Stimulated activated CD8-positive, alpha-beta memory T cell treated with anti-CD3 and anti-CD28 coated beads, Interleukin-15, amount 100 ng/mL, for 1 hour (primary cell): ENCODE measurements around the gene MYO10.

Source experiments
- DNase-seq: peaks from one replicate; pipeline ENCODE4 v3.0.0-alpha.2; 2020; ENCODE audit warnings: low read depth

MYO10 gene

DNA sequence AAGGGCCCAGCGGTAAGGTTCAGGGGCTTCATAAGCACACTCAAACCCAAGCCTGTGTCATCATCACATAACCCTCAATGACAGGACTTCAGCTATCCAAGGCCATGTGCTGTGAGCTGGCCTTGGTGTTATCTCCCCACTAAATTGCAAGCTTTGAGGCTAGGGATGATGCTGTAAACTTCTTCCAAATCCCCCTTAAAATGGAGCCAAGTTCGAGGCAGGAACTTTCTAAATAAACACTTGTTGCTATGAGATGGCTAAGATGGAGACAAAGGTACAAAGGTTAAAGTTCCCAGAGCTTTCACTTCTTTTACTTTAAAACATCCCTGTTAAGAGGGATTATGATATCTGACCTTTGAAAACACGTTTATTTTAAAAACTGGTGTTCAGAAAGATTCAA is 123.6 kb downstream of the MYO10 start:
- DNase-seq: no peak

DNA sequence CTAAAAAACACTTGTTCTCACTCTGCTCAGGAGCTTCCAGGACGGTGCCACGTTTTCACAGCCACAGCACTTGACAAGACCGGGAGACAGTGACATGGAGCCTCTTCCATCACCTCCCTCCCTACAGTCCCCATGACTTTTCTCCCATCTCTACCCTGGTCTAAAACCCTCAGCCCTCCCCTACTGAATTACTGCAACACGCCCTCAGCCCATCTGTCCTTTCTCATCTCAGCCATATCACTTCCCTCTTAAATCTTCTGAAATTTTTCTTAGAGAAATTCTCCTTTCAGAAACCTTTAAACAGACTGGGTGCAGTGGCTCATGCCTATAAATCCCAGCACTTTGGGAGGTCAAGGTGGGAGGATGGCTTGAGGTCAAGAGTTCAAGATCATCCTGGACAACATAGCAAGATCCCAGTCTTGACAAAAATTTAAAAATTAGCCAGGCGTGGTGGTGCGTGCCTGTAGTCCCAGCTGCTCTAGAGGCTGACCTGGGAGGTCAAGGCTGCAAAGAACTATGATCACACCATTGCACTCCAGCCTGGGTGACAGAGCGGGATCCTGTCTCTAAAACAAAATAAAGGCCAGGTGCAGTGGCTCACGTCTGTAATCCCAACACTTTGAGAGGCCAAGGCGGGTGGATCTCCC is 125.8 kb downstream of the MYO10 start:
- DNase-seq: no peak

DNA sequence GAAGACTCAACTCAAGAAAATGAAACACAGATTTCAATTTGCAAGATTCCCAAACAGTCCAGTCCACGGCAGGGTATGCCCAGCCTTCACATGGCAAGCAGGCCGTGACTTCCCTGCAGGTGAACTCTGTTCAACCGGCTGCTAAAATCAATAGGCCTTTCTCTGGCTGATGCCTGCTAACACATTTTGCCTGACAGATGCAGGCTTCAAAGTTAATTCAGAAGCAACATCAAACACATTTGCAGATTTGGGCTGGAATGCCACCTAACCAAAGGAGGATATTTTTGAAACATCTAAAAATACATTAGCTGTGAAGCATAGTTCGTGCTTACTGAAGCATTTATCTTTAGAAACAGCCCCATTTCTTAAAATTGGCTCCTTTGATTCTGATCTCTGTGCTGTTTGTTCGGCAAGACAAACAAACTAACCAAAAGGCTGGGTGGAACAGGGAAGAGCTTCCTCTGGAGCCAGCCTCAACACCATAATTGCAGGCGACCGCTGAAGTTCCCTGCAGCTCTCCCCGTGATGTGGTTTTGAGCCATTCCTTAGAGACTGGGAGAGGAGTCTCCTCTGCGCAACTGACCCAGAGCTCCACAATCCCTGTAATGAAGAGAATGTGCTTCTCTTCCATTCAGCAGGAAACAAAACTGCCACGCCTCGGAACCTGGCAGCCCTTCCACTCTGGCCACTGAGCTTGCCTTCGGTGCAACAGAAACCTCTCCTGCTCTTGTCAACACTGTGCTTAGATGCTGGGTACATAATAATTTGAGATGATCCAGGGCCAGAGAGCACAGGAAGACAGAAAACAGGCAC is 126.5 kb downstream of the MYO10 start:
- no peak for DNase-seq

DNA sequence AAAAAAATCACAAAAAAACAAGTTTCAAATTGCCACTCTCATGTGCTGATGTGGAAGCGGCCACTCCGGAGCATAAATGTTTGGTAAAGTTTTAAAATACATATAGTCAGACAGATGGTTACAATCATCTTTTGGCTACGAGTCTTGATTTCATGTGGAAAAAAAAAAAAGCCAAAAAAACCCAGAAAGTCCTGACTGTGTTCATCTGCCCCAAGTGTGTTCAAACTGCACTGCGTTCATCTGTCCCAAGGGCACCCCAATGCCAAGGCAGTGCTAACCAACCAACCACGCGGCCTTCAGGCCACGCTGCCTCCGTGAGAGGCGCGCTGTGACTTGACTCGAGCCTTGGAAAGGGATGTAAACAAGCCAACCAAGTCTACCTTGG is 127.1 kb downstream of the MYO10 start:
- DNase-seq: no peak

DNA sequence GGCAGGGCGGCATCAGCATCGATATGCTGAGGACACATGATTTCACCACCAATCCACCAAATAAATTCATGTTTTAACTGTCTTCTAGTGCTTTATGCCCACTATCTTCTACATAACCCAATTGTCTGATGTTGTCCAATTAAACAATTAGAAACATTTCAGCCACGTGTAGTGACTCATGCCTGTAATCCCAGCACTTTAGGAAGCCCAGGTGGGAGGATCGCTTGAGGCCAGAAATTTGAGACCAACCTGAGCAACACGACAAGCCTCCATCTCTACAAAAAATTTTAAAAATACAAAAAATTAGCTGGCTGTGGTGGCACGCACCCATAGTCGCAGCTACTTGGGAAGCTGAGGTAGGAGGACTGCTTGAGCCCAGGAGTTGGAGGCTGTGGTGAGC is 128.1 kb downstream of the MYO10 start:
- DNase-seq: no peak

DNA sequence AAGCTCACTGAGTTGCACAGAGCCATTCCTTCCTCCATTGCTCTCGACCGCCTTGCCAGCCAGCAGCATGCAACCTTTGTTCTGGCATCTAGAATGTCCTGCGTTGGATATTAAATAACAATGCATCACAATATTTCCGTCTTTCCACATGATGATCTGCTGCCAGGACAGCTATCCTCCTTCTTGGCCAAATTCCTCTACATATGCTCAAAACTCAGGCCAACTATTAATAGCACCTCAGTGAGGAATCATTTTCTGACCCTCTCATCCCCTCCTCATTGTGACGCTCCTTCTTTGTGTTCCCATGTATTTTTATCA is 128.6 kb downstream of the MYO10 start:
- no peak for DNase-seq

DNA sequence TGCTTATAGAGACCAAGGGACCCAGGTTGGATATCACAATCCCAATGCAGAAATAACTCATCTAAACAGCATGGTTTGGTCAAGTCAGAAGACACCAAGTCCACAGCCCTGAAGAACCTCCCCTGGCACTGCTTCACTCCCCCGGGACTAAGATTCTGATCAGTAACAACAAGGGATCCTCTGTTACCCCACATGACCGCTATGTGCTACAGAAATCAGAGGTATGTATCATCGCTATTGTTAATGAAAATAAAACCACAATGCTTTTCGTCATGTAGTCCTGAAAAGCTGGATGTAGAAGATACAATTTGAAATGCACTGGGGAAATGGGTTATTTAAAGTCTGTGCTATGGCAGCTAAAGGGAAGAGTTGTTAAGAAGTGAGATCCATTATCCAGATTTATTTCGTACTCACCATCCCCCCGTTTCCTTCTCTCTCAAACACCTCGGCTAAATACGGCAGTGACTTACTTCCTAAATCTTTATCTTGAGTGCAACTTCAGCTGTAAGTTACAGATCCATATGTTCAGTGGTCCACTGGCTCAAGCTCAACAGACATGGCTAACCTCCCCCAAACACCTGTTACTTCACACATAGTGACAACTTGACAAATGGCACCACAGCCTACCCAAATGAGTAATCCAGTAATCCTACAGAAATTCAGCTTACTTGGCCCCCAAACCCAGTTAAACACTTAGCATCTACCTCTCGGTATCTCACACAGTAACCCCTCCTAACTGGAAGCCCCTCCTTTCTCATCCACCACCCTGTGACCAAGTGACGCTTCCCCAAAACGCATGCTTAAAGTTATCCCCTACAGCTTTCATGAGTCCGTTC is 129.2 kb downstream of the MYO10 start:
- DNase-seq: no peak

DNA sequence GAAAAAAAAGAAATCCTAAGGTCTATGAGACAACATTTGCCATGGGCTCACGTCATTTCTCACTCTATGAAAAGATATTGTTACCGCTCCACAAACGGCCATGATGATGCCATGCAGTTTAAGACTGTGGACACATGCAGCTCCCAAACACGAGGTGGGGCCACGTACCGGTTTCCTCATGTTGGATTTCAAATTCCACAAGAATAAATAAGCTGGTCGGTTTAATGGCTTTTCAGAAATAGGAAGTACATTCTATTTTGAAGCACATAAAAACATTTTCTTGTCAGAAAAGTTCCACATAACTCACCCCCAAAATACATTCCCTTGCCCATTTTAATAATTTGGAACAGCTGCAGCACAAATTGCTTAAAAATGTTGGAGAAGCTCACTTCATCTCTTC is 130.6 kb downstream of the MYO10 start:
- DNase-seq: no peak

DNA sequence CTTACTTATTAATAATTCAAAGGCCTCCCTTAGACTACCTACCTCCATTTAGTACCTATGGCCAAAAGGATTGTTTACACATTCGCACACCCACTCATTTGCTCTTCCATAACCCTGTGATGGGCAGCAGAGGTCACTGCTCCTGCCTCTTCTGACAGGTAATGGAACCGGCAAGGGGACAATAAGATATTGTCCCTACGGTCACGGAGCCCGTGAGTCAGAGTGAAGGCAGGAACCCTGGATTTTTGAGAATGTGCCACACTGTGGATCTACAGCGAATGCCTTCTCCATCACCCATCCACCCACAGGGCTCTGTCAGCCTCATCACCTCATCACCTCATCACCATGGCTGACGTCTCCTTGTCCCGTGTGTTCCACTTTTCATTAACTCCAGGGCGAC is 132.3 kb downstream of the MYO10 start:
- no peak for DNase-seq

DNA sequence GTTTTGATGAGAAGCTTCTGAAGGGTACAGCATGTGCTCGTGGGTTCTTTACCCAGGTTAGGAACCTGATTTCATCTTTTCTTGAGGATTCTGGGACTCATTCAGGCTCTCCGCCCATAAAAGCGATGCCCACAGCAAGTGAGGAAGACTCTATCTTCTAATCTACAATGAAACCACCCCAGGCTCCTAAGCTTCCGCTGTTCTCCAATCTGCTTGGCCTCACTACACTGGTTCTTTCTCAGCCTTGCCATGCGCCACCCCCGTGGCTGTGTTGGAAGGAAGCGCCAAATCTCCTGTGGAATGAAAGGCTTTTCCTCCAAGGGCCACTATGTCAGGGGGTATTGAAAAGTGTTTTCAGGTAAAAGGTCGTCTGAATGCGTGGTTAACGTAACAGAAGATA is 135.6 kb downstream of the MYO10 start:
- DNase-seq: no peak

DNA sequence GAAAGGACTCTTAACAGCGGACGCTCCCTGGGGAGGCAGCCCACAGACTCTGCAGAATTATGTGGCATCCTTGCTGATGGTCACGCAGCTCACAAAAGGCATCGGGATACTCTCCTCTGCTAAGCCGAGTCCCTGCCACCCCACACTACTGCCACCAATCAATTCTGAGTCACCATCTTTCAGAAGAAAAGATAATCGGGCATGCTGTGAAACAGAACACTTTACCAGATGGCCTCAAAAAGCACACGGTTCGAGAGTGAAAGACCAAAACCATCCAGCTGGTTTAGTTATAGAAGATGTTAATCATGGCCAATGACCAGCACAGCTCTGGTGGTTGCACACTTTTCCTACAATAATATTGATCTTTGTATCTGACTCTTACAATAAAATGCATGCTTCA is 136.3 kb downstream of the MYO10 start:
- no peak for DNase-seq

DNA sequence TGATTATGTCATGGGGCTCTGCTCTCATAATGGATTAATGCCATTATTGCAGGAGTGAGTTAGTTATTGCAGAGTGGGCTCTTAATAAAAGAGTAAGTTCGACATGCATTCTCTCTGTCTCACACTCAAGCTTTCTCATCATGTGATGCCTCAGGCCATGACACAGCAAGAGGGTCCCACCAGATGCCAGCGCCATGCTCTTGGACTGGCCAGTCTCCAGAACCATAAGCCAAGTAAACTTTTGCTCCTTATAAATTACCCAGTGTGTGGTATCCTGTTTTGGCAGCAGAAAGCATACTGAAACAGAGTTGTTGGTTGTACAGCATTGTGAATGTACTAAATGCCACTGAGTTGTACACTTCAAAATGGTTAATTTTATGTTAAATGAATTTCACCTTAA is 138.1 kb downstream of the MYO10 start:
- DNase-seq: no peak

DNA sequence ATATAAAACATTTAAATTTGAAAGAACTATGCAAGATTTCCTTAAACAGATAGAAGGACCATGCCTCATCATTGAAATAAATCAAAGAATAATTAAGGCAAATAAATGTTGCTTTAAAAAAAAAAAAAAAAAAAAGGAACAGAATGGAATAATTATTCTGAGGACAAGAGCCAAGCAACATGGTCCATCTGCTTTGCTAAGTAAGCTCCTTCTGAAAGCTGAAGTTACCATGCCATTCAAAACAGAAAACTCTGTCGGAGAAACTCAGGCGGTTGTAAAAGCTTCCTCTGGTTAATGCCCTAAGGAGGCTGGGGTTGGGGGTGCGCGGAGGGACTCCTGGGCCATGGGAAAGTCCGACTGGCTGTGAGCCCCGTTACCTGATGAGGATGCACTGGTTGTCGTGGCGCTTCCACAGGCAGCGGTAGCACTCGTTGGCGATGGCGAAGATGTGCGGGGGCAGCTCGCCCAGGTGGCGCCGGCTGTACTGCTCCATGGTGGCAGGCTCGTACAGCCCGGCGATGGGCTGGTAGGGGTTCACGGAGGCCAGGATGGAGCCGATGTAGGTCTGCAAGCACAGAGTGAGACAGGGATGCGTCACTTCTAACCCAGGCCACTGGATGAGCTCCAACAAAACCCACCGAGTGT is 141.7 kb downstream of the MYO10 start:
- no peak for DNase-seq

DNA sequence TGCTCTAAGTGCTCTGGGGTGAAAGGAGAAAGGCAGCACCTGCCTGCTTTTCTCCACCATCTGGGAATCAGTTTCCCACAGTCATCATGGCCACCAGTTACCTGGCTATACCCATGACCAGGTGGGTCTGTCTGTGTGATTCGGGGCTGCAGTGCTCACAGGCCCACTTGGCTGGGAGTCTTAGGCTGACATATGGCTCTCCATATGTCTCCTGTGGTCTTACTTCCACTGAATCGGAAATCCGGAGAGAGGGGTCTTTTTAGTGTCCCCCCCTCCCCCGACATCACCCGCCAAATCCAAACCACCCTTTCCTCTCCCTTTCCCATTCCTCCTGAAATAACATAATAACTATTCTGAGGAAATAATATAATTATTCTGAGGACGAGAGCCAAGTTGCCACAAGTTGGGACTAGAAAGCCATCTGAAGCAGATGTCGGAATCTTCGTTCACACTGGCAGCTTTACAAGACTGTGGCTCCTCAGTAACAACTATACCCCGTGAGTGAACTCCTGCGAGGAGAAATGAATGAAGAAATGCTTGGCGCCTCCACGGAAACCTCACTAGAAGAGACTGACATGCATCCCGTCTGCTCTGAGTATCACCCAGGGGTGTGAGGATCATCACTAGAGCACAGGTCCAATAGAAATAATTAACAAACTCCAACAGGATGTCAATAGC is 143.4 kb downstream of the MYO10 start:
- no peak for DNase-seq

DNA sequence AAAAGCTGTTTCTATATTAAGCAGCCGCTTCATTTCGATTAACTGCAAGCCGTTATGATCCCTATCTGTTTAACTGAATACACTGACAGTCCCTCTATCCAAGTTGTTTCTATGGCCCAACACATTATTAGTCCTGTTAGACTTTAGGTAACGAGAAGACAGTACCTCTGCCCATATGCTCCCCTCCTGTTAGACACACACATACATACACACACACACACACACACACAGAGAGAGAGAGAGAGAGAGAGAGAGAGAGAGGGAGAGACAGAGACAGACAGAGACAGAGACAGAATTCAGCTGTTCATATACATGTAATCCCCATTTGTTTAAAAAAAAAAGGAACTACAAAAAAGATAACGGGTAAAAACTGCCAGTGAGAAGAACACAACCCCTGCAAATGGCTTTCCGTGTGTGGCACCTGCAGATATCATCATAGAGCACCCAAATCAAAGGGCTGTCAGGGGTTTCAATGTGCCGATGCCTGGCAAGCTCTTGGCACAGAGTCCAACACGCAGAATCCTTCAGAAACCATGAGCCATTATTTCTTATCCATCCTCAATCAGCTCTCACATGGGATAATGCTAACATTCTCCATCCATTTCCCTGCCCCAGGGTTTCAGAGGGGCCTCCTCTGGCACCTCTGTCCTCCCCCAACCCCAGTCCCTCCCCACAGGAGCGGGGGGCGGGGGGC is 144.0 kb downstream of the MYO10 start:
- no peak for DNase-seq

DNA sequence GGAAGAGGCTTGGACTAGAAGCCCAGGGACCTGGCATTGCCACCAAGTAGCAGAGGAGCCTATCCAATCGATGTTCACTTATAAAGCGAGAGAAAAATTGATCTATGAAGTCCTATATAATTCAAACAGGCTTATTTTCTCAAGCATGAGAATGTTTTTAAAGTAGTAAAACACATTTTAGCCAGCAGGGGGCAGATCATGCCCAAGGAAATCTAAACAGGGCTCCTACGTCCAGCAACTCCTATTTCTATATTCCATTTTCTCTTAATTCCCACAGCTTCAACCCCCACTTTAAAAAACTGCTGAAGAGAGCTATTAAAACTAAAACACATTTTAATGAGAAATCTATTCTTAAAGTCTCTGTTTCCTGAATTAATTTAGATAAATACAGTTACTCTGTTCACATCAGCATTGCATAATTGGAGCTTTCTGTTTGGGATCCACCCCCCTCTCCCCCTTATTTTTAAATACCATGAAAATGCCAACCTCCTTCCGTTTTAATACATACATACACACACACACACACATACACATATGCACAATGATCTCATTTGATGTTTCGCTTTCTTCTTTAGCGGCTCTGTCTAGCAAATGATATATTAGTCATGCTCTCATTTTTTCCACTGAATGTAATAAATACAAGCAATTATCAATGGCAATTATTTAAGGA is 144.9 kb downstream of the MYO10 start:
- no peak for DNase-seq

DNA sequence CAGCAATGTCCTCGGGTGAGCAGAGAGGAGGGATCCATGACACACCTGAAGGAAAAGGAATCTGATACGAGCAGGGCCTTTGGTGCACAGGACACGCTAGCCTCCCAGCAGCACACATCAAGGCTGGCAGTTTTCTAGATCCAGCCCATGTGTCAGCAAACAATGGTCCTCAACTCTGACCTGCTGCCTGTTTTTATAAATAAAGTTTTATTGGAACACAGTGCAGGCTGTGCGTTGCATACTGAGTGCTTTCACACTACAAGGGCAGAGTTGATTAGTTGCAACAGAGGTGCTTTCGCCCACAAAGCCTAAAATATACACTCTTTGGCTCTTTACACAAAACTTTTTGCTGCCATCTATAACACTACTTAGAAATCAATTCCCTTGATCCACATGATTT is 147.1 kb downstream of the MYO10 start:
- DNase-seq: no peak

DNA sequence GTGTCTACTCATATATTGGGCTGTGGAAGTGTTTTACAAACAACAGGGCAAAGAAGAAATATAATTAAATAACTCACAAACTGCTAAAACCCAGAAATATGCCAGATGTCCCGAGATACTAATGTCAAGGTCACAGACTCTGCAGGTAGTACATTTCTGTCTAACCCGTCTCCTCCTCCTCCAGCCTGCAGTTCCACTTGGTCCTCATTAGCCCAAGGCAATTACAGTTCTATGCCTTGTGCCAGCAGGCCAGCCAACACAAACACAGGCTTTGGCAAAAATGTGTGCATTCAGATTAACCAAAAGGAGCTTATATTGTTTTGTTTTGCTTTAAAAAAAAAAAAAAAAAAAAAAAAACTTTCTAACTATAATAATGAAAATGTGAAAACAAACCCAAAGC is 148.8 kb downstream of the MYO10 start:
- DNase-seq: no peak

DNA sequence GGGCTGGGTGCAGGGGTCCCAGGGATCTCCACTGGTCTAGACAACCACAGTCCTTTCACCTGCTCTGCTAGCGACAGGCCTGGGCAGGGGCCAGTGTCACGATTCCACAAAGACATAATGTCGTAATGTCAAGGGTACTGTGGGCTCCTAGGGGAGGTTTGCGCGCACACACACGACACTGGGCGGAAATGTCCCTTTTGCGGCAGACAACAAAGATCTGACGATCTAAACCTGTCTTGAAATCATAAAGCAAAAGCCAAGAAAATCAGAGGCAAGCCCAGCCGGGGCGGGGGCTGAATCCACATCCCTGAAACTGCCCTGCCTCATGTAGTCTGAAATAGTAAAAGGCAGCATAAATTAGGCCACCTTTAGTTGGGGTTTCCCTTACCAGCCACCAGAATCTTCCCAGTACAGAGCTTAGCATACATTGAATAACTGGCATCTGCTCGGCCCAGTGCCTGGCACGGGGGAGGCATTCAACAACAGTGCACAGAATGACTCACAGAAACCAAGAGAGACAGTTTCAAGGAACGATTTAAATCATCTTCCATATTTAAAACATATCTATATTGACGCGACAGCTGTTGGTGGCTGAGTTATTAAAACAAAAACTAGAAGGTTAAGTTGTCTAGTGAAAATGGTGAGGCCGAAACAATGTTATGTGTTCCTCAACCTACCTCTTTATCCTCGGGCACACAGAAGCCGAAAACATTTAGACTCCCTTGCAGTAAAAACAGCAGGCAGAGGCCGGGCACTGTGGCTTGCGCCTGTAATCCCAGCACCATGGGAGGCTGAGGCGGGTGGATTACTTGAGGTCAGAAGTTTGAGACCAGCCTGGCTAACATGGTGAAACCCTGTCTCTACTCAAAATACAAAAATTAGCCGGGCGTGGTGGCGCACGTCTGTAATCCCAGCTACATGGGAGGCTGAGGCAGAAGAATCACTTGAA is 151.0 kb downstream of the MYO10 start:
- DNase-seq: no peak

DNA sequence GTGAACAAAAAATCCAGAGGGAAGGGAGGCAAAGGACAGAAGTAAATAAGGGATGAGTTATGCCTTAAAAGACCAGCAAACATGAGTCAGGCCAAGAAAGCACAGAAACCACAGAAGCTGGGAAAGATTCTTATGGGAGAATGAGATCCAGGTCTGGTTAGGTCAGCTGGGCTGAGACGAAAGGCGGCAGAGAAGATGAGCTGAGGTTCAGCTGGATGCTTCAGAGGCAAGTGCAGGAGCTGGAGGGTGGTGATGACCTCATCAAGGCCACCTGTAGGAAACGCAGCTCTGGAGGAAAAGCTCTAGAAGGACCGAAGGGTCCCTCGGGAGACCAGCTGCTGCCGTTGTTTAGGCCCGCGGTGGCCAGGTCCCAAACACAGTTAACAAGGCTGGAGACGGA is 152.0 kb downstream of the MYO10 start:
- no peak for DNase-seq
